Liver (tissue), 9 donors: ENCODE results near the gene CNN1. TPM values are rescaled to one million over a fixed set of nuclear protein-coding genes. Genes with fewer than 3 reads are reported as not detected.

Experiments
- DNase-seq: peaks from one replicate; pipeline ENCODE4 v3.0.0-alpha.2; 2017; ENCODE audit warnings: low spot score
- H3K27ac ChIP-seq, 2 donors: one replicate each; pipeline ENCODE4 v1.7.0; 2013; ENCODE audit warnings: inconsistent platforms in 2 of 2, low read length in 2 of 2, control low read depth in 1 of 2, low read depth in 1 of 2, mild to moderate bottlenecking in 1 of 2
- H3K27me3 ChIP-seq, 4 donors: one replicate each; pipeline versions ENCODE4 v1.6.1 to v1.7.0; 2013; ENCODE audit warnings: low read length in 3 of 4, inconsistent platforms in 1 of 4, mild to moderate bottlenecking in 1 of 4, moderate library complexity in 1 of 4; ENCODE audit not compliant: control insufficient read depth in 4 of 4, insufficient read depth in 4 of 4
- H3K36me3 ChIP-seq, 4 donors: one replicate each; pipeline versions ENCODE4 v1.6.1 to v1.7.0; 2013; ENCODE audit warnings: low read length in 3 of 4, mild to moderate bottlenecking in 3 of 4, low read depth in 1 of 4, moderate library complexity in 1 of 4; ENCODE audit not compliant: control insufficient read depth in 4 of 4, insufficient read depth in 3 of 4
- H3K4me1 ChIP-seq, 4 donors: one replicate each; pipeline versions ENCODE4 v1.6.1 to v1.7.0; 2013; ENCODE audit warnings: low read length in 3 of 4, mild to moderate bottlenecking in 3 of 4, moderate library complexity in 1 of 4; ENCODE audit not compliant: control insufficient read depth in 4 of 4, insufficient read depth in 4 of 4
- H3K4me3 ChIP-seq, 3 donors: one replicate each; pipeline versions ENCODE4 v1.6.1 to v1.7.0; 2013; ENCODE audit warnings: low read length in 3 of 3, control low read depth in 1 of 3, low read depth in 1 of 3, mild to moderate bottlenecking in 1 of 3
- H3K9ac ChIP-seq, 2 donors: one replicate each; pipeline ENCODE4 v1.7.0; 2013; ENCODE audit warnings: low read length in 2 of 2, mild to moderate bottlenecking in 2 of 2, moderate library complexity in 2 of 2, control low read depth in 1 of 2, low read depth in 1 of 2
- H3K9me3 ChIP-seq, 4 donors: one replicate each; pipeline versions ENCODE4 v1.6.1 to v1.7.0; 2013; ENCODE audit warnings: low read length in 3 of 4; ENCODE audit not compliant: control insufficient read depth in 4 of 4
- FOXA1 ChIP-seq: IDR thresholded peaks from 2 replicates; pipeline ENCODE4 v1.6.1; 2016; ENCODE audit warnings: antibody characterized with exemption
- FOXA2 ChIP-seq: IDR thresholded peaks from 2 replicates; pipeline ENCODE4 v1.6.1; 2016; ENCODE audit warnings: antibody characterized with exemption
- GABPA ChIP-seq, 2 donors: IDR thresholded peaks in 1 of 2; conservative IDR thresholded peaks in 1 of 2; 2 replicates each; pipeline ENCODE4 v1.6.1; 2016; ENCODE audit warnings: antibody characterized with exemption in 2 of 2, mild to moderate bottlenecking in 1 of 2, moderate library complexity in 1 of 2
- HNF4A ChIP-seq, 2 donors: conservative IDR thresholded peaks; 2 replicates each; pipeline ENCODE4 v1.6.1; 2016; ENCODE audit warnings: antibody characterized with exemption in 2 of 2, mild to moderate bottlenecking in 2 of 2
- MAX ChIP-seq: IDR thresholded peaks from 2 replicates; pipeline ENCODE4 v1.6.1; 2016; ENCODE audit warnings: antibody characterized with exemption
- NR2F2 ChIP-seq: IDR thresholded peaks from 2 replicates; pipeline ENCODE4 v1.6.1; 2016; ENCODE audit warnings: antibody characterized with exemption
- RAD21 ChIP-seq, 2 donors: IDR thresholded peaks; 2 replicates each; pipeline ENCODE4 v1.6.1; 2016; ENCODE audit warnings: antibody characterized with exemption in 2 of 2, mild to moderate bottlenecking in 2 of 2
- TAF1 ChIP-seq: conservative IDR thresholded peaks from 2 replicates; pipeline ENCODE4 v1.6.1; 2016; ENCODE audit warnings: antibody characterized with exemption, mild to moderate bottlenecking
- YY1 ChIP-seq: IDR thresholded peaks from 2 replicates; pipeline ENCODE4 v1.6.1; 2016; ENCODE audit warnings: antibody characterized with exemption, mild to moderate bottlenecking
- WGBS: extraction: QIAGEN DNeasy Blood & Tissue Kit; methylation state at CpG from one replicate; pipeline ENCODE4 v1.1.7; 2013; 5-methylcytosine and 5-hydroxymethylcytosine counted together
- polyA plus RNA-seq, 2 donors: library from polyadenylated mRNA; stranded (reverse) in 1 of 2; unstranded in 1 of 2; fragments of 200-250 nt in 1 of 2; fragments of >200 nt in 1 of 2; fragmentation: Nextera tagmentation in 1 of 2; extraction: Ambion mirVana in 1 of 2; gene quantifications; one replicate each; pipeline versions ENCODE4 v1.2.1 to v1.2.3, GENCODE V29; 2013 to 2015
- total RNA-seq, 2 donors: library from RNA; depleted of rRNA; stranded (reverse); fragments of >200 nt; gene quantifications; one replicate each; pipeline ENCODE4 v1.2.3, GENCODE V29; 2014
- TF ChIP-seq, protein P1 (sequence below): IDR thresholded peaks from 2 replicates; pipeline ENCODE4 v1.6.1; 2016; ENCODE audit warnings: antibody characterized with exemption
- TF ChIP-seq, protein P2 (sequence below): IDR thresholded peaks from 2 replicates; pipeline ENCODE4 v1.6.1; 2016; ENCODE audit warnings: antibody characterized with exemption
- TF ChIP-seq, protein P3 (sequence below): IDR thresholded peaks from 2 replicates; pipeline ENCODE4 v1.6.1; 2016; ENCODE audit warnings: antibody characterized with exemption, mild to moderate bottlenecking
- donor health status: healthy.
- donor health status: healthy.
- donor health status: healthy.
- donor health status: healthy.
- donor health status: healthy.

CNN1 gene
- total and polyA plus RNA-seq, 4 donors = 0.09 to 5.9 (median 2.2) TPM

DNA sequence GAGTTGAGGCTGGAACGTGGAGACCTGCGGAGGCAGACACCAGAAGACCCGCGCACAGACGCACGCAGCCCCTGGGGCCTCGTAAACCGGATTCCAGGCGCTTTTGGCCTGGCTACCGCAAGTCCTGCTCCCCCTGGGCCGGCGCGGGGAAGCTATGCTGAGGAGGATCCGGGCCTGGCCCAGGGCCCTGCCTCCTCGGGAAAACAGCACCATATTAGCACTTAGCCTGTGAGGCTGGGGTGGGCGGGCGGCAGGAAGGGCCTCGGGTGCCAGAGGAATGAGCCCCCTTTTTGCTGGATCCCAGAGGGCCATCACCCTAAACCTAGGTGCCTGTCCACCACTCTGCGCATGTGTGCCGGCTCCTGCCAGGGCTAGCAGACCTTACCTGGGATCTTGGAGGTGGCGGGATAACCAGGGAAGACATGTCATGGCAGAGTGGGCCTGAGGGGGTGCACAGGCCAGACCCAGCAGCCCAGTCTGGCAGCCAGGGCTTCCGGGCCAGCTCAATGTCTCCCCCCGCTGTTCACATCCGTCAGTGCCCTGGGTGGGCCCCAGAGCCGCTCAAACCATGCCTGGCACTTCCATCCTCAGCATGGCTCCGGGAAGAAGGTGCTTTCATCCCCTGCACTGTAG lies 13.1 kb downstream of the CNN1 start:
- H3K9me3 ChIP-seq = no peaks in the 10 kb centered on the region
- peaks cover 4 to 27% (median 6%) of the 10 kb centered on the region in 4 donors for H3K36me3 ChIP-seq
- no peak overlapping the region for H3K9ac ChIP-seq
- H3K4me3 ChIP-seq = no peak overlapping the region
- H3K27ac ChIP-seq = no peak overlapping the region
- 92% methylated on average over 26 of the region's 26 CpGs for WGBS
- no peak for DNase-seq
- no peaks in the 10 kb centered on the region for H3K4me1 ChIP-seq
- no peaks in the 10 kb centered on the region for H3K27me3 ChIP-seq
- TF ChIP-seq, protein P1, sequence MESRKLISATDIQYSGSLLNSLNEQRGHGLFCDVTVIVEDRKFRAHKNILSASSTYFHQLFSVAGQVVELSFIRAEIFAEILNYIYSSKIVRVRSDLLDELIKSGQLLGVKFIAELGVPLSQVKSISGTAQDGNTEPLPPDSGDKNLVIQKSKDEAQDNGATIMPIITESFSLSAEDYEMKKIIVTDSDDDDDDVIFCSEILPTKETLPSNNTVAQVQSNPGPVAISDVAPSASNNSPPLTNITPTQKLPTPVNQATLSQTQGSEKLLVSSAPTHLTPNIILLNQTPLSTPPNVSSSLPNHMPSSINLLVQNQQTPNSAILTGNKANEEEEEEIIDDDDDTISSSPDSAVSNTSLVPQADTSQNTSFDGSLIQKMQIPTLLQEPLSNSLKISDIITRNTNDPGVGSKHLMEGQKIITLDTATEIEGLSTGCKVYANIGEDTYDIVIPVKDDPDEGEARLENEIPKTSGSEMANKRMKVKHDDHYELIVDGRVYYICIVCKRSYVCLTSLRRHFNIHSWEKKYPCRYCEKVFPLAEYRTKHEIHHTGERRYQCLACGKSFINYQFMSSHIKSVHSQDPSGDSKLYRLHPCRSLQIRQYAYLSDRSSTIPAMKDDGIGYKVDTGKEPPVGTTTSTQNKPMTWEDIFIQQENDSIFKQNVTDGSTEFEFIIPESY = no peak
- TF ChIP-seq RAD21 (IDR thresholded peaks at IDR 0.05) = peak in 1 of 2 donors; percentile 53

- H3K4me1 ChIP-seq = peaks cover 0 to 6% (median 2%) of the 10 kb centered on the region in 4 donors
- no peak overlapping the region for H3K27ac ChIP-seq
- no peak for TF ChIP-seq MAX
- WGBS = 88% methylated on average over 20 of the region's 20 CpGs
- no peaks in the 10 kb centered on the region for H3K9me3 ChIP-seq
- DNase-seq = no peak
- H3K4me3 ChIP-seq = no peak overlapping the region
- H3K9ac ChIP-seq = no peak overlapping the region
- H3K27me3 ChIP-seq = no peaks in the 10 kb centered on the region
- H3K36me3 ChIP-seq = peaks cover 4 to 27% (median 6%) of the 10 kb centered on the region in 4 donors
Observed at GRCh38 chr19:11552666-11553372, 14.2 kb downstream of the CNN1 start.

DNA sequence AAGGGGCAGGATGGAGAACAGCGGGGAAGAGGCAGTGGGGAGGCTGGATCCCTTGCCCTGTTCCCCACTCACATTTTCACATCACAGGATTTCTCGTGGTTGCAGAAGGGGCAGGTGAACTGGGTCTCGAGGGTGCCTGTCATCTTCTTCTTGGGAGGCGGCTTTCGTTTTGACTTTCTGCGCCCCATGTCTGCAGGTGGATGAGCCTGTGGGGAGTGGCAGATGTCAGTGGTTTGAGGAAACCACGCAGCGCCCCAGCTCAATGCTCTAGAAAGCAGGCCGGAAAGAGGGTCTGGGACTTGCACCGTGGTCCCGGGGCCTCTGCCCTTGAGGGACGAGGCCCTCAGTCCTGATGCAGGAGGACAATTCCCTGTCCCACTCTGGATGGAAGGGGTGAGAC lies 15.5 kb downstream of the CNN1 start:
- Histone ChIP-seq H3K4me1 (peaks cover 2 to 15% (median 10%) of the 10 kb centered on the region in 4 donors), H3K36me3 (peaks cover 4 to 27% (median 6%) of the 10 kb centered on the region in 4 donors), H3K9ac (no peak overlapping the region), H3K27ac (no peak overlapping the region), H3K27me3 (no peaks in the 10 kb centered on the region), H3K9me3 (no peaks in the 10 kb centered on the region), H3K4me3 (no peak overlapping the region)
- DNase-seq = no peak
- WGBS = 94% methylated on average over 12 of the region's 12 CpGs
- TF ChIP-seq FOXA2 = no peak
- no peak for TF ChIP-seq NR2F2
- no peak for TF ChIP-seq FOXA1
- TF ChIP-seq, protein P2, sequence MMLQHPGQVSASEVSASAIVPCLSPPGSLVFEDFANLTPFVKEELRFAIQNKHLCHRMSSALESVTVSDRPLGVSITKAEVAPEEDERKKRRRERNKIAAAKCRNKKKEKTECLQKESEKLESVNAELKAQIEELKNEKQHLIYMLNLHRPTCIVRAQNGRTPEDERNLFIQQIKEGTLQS = no peak

DNA sequence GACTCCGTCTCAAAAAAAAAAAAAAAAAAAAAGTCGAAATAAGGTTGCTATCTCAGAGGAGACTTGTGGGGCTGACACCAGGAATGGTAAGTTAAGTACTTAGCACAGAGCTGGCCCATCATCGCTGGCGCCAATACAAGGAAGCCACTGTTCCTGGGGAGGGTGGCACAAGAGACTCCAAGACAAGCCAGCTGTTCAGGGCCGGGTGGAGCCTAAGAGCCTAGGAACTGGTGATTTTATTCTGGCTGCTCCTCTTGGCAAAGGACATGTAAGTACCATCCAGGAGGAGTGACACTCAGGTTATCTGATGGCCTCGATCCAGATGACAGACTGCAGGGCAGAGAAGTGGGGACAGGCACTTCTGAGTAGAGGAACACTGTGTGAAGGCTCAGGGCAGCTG lies 16.6 kb downstream of the CNN1 start:
- no peak overlapping the region for H3K4me3 ChIP-seq
- H3K9ac ChIP-seq = no peak overlapping the region
- H3K9me3 ChIP-seq = no peaks in the 10 kb centered on the region
- no peak for DNase-seq
- peaks cover 4 to 16% (median 12%) of the 10 kb centered on the region in 4 donors for H3K4me1 ChIP-seq
- no peaks in the 10 kb centered on the region for H3K27me3 ChIP-seq
- 87% methylated on average over 6 of the region's 6 CpGs for WGBS
- no peak overlapping the region for H3K27ac ChIP-seq
- H3K36me3 ChIP-seq = peaks cover 4 to 27% (median 6%) of the 10 kb centered on the region in 4 donors
- TF ChIP-seq FOXA2 (no peak), TAF1 (no peak), HNF4A (conservative IDR thresholded peaks at IDR 0.05) (no peak), GABPA (IDR thresholded peaks at IDR 0.05 in 1 of 2, conservative IDR thresholded peaks at IDR 0.05 in 1 of 2) (no peak), YY1 (no peak), MAX (no peak)
- TF ChIP-seq, protein P3, sequence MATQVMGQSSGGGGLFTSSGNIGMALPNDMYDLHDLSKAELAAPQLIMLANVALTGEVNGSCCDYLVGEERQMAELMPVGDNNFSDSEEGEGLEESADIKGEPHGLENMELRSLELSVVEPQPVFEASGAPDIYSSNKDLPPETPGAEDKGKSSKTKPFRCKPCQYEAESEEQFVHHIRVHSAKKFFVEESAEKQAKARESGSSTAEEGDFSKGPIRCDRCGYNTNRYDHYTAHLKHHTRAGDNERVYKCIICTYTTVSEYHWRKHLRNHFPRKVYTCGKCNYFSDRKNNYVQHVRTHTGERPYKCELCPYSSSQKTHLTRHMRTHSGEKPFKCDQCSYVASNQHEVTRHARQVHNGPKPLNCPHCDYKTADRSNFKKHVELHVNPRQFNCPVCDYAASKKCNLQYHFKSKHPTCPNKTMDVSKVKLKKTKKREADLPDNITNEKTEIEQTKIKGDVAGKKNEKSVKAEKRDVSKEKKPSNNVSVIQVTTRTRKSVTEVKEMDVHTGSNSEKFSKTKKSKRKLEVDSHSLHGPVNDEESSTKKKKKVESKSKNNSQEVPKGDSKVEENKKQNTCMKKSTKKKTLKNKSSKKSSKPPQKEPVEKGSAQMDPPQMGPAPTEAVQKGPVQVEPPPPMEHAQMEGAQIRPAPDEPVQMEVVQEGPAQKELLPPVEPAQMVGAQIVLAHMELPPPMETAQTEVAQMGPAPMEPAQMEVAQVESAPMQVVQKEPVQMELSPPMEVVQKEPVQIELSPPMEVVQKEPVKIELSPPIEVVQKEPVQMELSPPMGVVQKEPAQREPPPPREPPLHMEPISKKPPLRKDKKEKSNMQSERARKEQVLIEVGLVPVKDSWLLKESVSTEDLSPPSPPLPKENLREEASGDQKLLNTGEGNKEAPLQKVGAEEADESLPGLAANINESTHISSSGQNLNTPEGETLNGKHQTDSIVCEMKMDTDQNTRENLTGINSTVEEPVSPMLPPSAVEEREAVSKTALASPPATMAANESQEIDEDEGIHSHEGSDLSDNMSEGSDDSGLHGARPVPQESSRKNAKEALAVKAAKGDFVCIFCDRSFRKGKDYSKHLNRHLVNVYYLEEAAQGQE = no peak
- TF ChIP-seq, protein P1 = no peak
- TF ChIP-seq, protein P2 = no peak
